OCI-LY3 (cell line): Measurements from ENCODE around the gene USP6.

Source experiments
- H2AFZ ChIP-seq: fragments of 200-600, 300-600 bp; shearing (Covaris generic); 2 replicates; pipeline ENCODE4 v1.6.0; 2014; ENCODE audit warnings: antibody characterized with exemption, low read depth, low read length
- H3K27ac ChIP-seq: fragments of 200-600, 300-600 bp; sonication (generic); 2 replicates; pipeline ENCODE4 v1.5.1; 2014; ENCODE audit warnings: mild to moderate bottlenecking, low read length, moderate library complexity, mixed read lengths
- H3K27me3 ChIP-seq: fragments of 200-600, 300-600 bp; sonication (generic); 2 replicates; pipeline ENCODE4 v1.6.1; 2014; ENCODE audit warnings: low read depth, low read length, mixed read lengths
- H3K36me3 ChIP-seq: fragments of 200-600, 300-600 bp; sonication (generic); replicated peaks from 2 replicates; pipeline ENCODE3; 2014; ENCODE audit warnings: low read depth, low read length, mixed read lengths
- H3K4me1 ChIP-seq: fragments of 300-600, 200-600 bp; sonication (generic); 2 replicates; pipeline ENCODE4 v1.6.1; 2014; ENCODE audit warnings: low read length, mixed read lengths
- H3K4me2 ChIP-seq: fragments of 200-600, 300-600 bp; sonication (generic); 2 replicates; pipeline ENCODE4 v1.6.1; 2014; ENCODE audit warnings: low read length, mixed read lengths
- H3K4me3 ChIP-seq: fragments of 300-600, 200-600 bp; sonication (generic); 2 replicates; pipeline ENCODE4 v1.5.1; 2014; ENCODE audit warnings: antibody characterized with exemption, mild to moderate bottlenecking, low read length, moderate library complexity
- H3K79me2 ChIP-seq: fragments of 300-600, 200-600 bp; shearing (Covaris generic); 2 replicates; pipeline ENCODE4 v1.6.1; 2014; ENCODE audit warnings: mild to moderate bottlenecking, low read length, mixed read lengths
- H3K9ac ChIP-seq: fragments of 300-600, 200-600 bp; shearing (Covaris generic); 2 replicates; pipeline ENCODE4 v1.6.0; 2014; ENCODE audit warnings: mild to moderate bottlenecking, low read length, moderate library complexity
- H3K9me3 ChIP-seq: fragments of 200-600, 300-600 bp; shearing (Covaris generic); 2 replicates; pipeline ENCODE4 v1.6.1; 2014; ENCODE audit warnings: low read length, mixed read lengths; ENCODE audit not compliant: insufficient read depth
- H4K20me1 ChIP-seq: fragments of 200-600, 300-600 bp; sonication (generic); 2 replicates; pipeline ENCODE4 v1.6.1; 2016; ENCODE audit warnings: low read length, mixed read lengths; ENCODE audit not compliant: insufficient read depth
- EZH2phosphoT487 ChIP-seq: fragments of 200-600 bp; shearing (Covaris generic); IDR thresholded peaks from 2 replicates; pipeline ENCODE4 v1.6.1; 2018; ENCODE audit warnings: antibody characterized with exemption, mixed run types, low read depth
- TF ChIP-seq, protein P1 (sequence below): fragments of 200-600, 300-600 bp; sonication (generic); IDR thresholded peaks from 2 replicates; pipeline ENCODE4 v1.5.1; 2014; ENCODE audit warnings: antibody characterized with exemption, low read length, low read depth

Gene USP6

DNA sequence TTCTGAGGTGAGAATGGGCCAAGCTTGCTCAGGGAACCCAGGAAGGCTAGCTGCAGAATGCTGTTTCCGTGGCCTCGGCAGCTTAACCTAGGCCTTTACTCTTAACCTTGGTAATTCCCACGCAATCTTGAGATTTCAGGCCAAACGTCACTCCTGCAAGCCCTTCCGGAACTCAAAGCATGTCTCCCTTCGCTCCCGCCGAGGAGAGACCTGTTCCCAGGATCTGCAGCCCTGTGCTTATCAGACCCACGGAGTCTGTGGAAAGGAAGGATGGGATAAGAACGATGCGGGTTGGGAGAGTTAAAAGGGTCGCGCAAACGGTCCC, 38.1 kb upstream of the USP6 start:
- no peak overlapping the region for H3K4me2 ChIP-seq
- no peaks in the 10 kb centered on the region for H4K20me1 ChIP-seq
- H3K36me3 ChIP-seq: no peaks in the 10 kb centered on the region
- H3K27ac ChIP-seq: no peak overlapping the region
- no peaks in the 10 kb centered on the region for H3K79me2 ChIP-seq
- no peak overlapping the region for H3K4me3 ChIP-seq
- H3K9ac ChIP-seq: no peak overlapping the region
- TF ChIP-seq EZH2phosphoT487: no peak
- TF ChIP-seq, protein P1, sequence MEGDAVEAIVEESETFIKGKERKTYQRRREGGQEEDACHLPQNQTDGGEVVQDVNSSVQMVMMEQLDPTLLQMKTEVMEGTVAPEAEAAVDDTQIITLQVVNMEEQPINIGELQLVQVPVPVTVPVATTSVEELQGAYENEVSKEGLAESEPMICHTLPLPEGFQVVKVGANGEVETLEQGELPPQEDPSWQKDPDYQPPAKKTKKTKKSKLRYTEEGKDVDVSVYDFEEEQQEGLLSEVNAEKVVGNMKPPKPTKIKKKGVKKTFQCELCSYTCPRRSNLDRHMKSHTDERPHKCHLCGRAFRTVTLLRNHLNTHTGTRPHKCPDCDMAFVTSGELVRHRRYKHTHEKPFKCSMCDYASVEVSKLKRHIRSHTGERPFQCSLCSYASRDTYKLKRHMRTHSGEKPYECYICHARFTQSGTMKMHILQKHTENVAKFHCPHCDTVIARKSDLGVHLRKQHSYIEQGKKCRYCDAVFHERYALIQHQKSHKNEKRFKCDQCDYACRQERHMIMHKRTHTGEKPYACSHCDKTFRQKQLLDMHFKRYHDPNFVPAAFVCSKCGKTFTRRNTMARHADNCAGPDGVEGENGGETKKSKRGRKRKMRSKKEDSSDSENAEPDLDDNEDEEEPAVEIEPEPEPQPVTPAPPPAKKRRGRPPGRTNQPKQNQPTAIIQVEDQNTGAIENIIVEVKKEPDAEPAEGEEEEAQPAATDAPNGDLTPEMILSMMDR: no peak
- H3K4me1 ChIP-seq: no peaks in the 10 kb centered on the region
- H2AFZ ChIP-seq: no peak overlapping the region
- no peaks in the 10 kb centered on the region for H3K9me3 ChIP-seq
- H3K27me3 ChIP-seq: no peaks in the 10 kb centered on the region

DNA sequence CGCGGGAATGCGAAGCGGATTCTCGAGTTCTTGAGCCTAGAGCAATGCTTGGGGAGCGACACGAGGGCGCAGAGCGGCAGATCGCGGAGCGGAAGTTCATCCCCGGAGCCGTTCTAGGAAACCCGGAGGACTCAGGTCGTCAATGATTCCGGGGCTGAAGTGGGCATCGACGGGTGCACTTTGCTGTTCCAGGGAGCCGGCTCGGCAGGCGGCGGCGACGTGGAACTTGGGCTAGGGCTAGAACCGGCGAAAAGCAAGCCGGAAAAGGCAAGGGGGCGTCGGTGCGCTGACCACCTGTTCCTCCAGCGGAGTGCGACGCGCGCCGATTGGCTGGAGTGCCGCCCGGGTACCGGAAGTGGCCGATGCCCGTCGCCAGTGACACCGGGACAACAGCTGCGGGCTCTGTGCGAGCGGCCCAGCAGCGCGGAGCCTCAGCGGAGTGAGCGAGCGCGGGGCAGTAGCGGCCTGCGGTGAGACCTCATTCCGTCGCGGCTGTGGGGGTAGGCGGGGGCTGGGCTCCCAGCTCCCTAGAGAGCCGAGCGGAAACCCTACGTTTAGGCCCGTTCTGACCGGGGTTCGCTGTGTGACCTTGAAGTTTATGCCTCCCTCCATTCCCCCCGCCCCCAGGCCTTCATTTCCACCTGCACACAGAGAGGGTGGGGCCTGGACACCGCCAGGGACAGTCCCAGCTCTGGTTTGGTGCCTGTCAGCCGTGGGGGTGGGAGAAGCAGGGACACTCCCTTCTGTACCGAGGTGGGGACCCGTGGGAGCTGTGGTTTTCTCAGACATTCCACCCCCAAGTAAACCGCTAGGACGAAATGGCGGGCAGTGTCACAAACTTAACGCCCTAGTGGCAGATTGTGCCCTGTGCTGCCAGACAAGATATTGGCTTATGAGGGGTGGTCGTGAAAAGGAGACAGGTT, 37.5 kb upstream of the USP6 start, which contains the start of gene ZFP3:
TSS of gene ZFP3 (plus strand) at position 362 of the 923 bp plus-strand sequence. CDS start 13,038 bp downstream, outside the sequence.
- Histone ChIP-seq H3K79me2 (no peaks in the 10 kb centered on the region), H3K4me1 (no peaks in the 10 kb centered on the region), H3K9ac (no peak within 1 kb of the TSS), H3K27ac (no peak within 1 kb of the TSS), H2AFZ (no peak within 1 kb of the TSS), H3K36me3 (no peaks in the 10 kb centered on the region), H4K20me1 (no peaks in the 10 kb centered on the region), H3K4me3 (no peak within 1 kb of the TSS), H3K27me3 (no peaks in the 10 kb centered on the region), H3K9me3 (no peaks in the 10 kb centered on the region), H3K4me2 (no peak within 1 kb of the TSS)
- TF ChIP-seq, protein P1: no peak
- no peak for TF ChIP-seq EZH2phosphoT487

DNA sequence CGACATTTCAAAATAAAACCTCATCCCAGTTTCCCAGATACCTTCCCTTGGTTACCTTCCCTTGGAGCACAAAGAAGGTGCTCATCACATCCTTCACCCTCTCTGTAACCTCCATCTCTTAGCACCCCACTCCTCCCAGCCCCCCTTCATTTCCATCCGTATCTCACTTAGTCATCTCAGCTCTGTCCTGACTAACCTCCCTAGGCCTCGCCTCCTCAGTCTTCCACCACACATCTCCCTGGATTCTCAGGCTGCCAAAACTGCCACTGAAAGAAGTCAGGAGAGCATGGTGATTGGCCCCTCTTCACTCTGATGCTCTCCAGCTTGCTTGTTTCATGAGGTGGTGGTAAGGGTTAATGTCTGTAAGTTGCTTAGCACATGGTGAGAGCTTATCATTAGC, 35.2 kb upstream of the USP6 start:
- no peaks in the 10 kb centered on the region for H3K36me3 ChIP-seq
- H3K4me3 ChIP-seq: no peak overlapping the region
- no peak overlapping the region for H3K4me2 ChIP-seq
- no peaks in the 10 kb centered on the region for H4K20me1 ChIP-seq
- no peaks in the 10 kb centered on the region for H3K79me2 ChIP-seq
- H3K9me3 ChIP-seq: no peaks in the 10 kb centered on the region
- no peak overlapping the region for H2AFZ ChIP-seq
- no peaks in the 10 kb centered on the region for H3K27me3 ChIP-seq
- no peak overlapping the region for H3K27ac ChIP-seq
- no peaks in the 10 kb centered on the region for H3K4me1 ChIP-seq
- no peak overlapping the region for H3K9ac ChIP-seq
- no peak for TF ChIP-seq EZH2phosphoT487
- TF ChIP-seq, protein P1: no peak

DNA sequence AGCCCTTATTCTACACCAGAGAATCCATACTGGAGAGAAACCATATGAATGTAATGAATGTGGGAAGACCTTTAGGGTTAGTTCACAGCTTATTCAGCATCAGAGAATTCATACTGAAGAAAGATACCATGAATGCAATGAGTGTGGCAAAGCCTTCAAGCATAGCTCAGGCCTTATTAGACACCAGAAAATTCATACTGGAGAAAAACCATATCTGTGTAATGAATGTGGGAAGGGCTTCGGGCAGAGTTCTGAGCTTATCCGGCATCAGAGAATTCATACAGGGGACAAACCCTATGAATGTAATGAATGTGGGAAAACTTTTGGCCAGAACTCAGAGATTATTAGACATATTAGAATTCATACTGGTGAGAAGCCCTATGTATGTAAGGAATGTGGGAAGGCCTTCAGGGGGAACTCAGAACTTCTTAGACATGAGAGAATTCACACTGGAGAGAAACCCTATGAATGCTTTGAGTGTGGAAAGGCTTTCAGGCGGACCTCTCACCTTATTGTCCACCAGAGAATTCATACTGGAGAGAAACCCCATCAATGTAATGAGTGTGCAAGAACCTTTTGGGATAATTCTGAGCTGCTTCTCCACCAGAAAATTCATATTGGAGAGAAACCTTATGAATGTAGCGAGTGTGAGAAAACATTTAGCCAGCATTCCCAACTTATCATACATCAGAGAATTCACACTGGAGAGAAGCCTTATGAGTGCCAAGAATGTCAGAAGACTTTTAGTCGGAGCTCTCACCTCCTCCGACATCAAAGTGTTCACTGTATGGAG, 23.4 kb upstream of the USP6 start:
- Histone ChIP-seq H3K4me1 (no peaks in the 10 kb centered on the region), H2AFZ (no peak overlapping the region), H3K4me2 (no peak overlapping the region), H3K27me3 (no peaks in the 10 kb centered on the region), H4K20me1 (no peaks in the 10 kb centered on the region), H3K4me3 (no peak overlapping the region), H3K79me2 (no peaks in the 10 kb centered on the region), H3K9me3 (peaks cover 8% of the 10 kb centered on the region; the same call in 1 of the 2 replicates), H3K27ac (no peak overlapping the region), H3K36me3 (no peaks in the 10 kb centered on the region), H3K9ac (no peak overlapping the region)
- TF ChIP-seq, protein P1: no peak
- TF ChIP-seq EZH2phosphoT487: no peak
